HG02763 (cell line): ENCODE results near the gene PLEKHG4.

ENCODE experiments used
- ATAC-seq: cut with Tn5 transposase; IDR thresholded peaks from one replicate; pipeline ENCODE4 v1.9.1; 2021; ENCODE audit warnings: mild to moderate bottlenecking, moderate library complexity; ENCODE audit not compliant: unreplicated experiment

Gene PLEKHG4

GRCh38 chr16:67279296-67280089, at the start of gene PLEKHG4:
Gene PLEKHG4, plus strand, starts transcription at chr16:67279532. Its CDS starts 513 bp downstream, at chr16:67280045.
- ATAC-seq: peak; percentile 80

GRCh38 chr16:67229906-67230808, 49.2 kb upstream of the PLEKHG4 start:
- ATAC-seq: no peak

- no peak for ATAC-seq
Observed at GRCh38 chr16:67230809-67231660, 48.3 kb upstream of the PLEKHG4 start.

- ATAC-seq: no peak
Observed at GRCh38 chr16:67233596-67233995, 45.7 kb upstream of the PLEKHG4 start.

GRCh38 chr16:67234180-67234597, 45.1 kb upstream of the PLEKHG4 start:
- no peak for ATAC-seq

- ATAC-seq: no peak
Observed at GRCh38 chr16:67235816-67236562, 43.3 kb upstream of the PLEKHG4 start.

- no peak for ATAC-seq
Observed at GRCh38 chr16:67236563-67237395, 42.6 kb upstream of the PLEKHG4 start.

- ATAC-seq: no peak
Observed at GRCh38 chr16:67237396-67238277, 41.7 kb upstream of the PLEKHG4 start.

GRCh38 chr16:67238278-67238575, 41.1 kb upstream of the PLEKHG4 start:
- no peak for ATAC-seq

- ATAC-seq: no peak
Observed at GRCh38 chr16:67238806-67239470, 40.4 kb upstream of the PLEKHG4 start.

- ATAC-seq: no peak
Observed at GRCh38 chr16:67240506-67240905, 38.8 kb upstream of the PLEKHG4 start.

- no peak for ATAC-seq
Observed at GRCh38 chr16:67241008-67241900, 38.1 kb upstream of the PLEKHG4 start.

- no peak for ATAC-seq
Observed at GRCh38 chr16:67242138-67242730, 37.1 kb upstream of the PLEKHG4 start.

- no peak for ATAC-seq
Observed at GRCh38 chr16:67243481-67243880, 35.9 kb upstream of the PLEKHG4 start.

GRCh38 chr16:67244387-67245185, 34.7 kb upstream of the PLEKHG4 start:
- peak; percentile 40 for ATAC-seq

- ATAC-seq: no peak
Observed at GRCh38 chr16:67245186-67245585, 34.1 kb upstream of the PLEKHG4 start.
